PC-3 (cell line): Measurements from ENCODE around the gene SLC39A11. TPM values are rescaled to one million over a fixed set of nuclear protein-coding genes. Genes with fewer than 3 reads are reported as not detected.

ENCODE experiments used
- ATAC-seq: fragments of 200-7000 bp; cut with Tn5 transposase; 2 replicates; pipeline ENCODE4 v1.9.1; 2020; ENCODE audit warnings: mild to moderate bottlenecking, moderate library complexity
- BruUV-seq: library from RNA; stranded (reverse); fragments of 400-500 nt; replicated peaks from 2 replicates; lab custom pipeline; 2021; lab: Mats Ljungman, UMichigan
- CTCF ChIA-PET: fragments of 300-600 bp; sonication (Branson Sonifier 250); formaldehyde crosslinking; loops from one replicate; lab custom pipeline; 2022; ENCODE audit warnings: antibody characterized with exemption; lab: Charles Lee
- POLR2A ChIA-PET: fragments of 300-600 bp; sonication (Branson Sonifier 250); formaldehyde crosslinking; loops from one replicate; lab custom pipeline; 2022; ENCODE audit warnings: antibody characterized with exemption; ENCODE audit not compliant: unreplicated experiment; lab: Charles Lee
- DNase-seq: peaks from one replicate; pipeline ENCODE4 v3.0.0-alpha.2; 2015
- H2AFZ ChIP-seq: fragments of 300-600 bp; sonication (generic); 2 replicates; pipeline ENCODE4 v1.6.0; 2016; ENCODE audit warnings: antibody characterized with exemption, low read length
- H3F3A ChIP-seq: fragments of 300-600 bp; sonication (generic); one replicate; pipeline ENCODE4 v1.6.0; 2017; ENCODE audit warnings: antibody characterized with exemption, low read length, control low read depth, mild to moderate bottlenecking; ENCODE audit not compliant: unreplicated experiment
- H3K27ac ChIP-seq: fragments of 300-600 bp; sonication (generic); 2 replicates; pipeline ENCODE4 v1.5.1; 2016; ENCODE audit warnings: mild to moderate bottlenecking, low read length
- H3K27me3 ChIP-seq: fragments of 300-600 bp; sonication (generic); 2 replicates; pipeline ENCODE4 v1.6.1; 2016; ENCODE audit warnings: low read length, mixed read lengths
- H3K36me3 ChIP-seq: fragments of 300-600 bp; sonication (generic); 2 replicates; pipeline ENCODE4 v1.6.1; 2016; ENCODE audit warnings: low read depth, mixed run types, low read length, mixed read lengths
- H3K4me1 ChIP-seq: fragments of 300-600 bp; sonication (generic); 2 replicates; pipeline ENCODE4 v1.5.1; 2016; ENCODE audit warnings: low read length; ENCODE audit not compliant: insufficient read depth
- H3K4me2 ChIP-seq: fragments of 300-600 bp; sonication (generic); 2 replicates; pipeline ENCODE4 v1.6.0; 2016; ENCODE audit warnings: low read length
- H3K4me3 ChIP-seq: fragments of 300-600 bp; sonication (generic); 2 replicates; pipeline ENCODE4 v1.5.1; 2016; ENCODE audit warnings: mild to moderate bottlenecking, low read length, mixed read lengths
- H3K79me2 ChIP-seq: fragments of 300-600 bp; sonication (generic); 2 replicates; pipeline ENCODE4 v1.6.1; 2017; ENCODE audit warnings: low read length, mixed read lengths
- H3K9ac ChIP-seq: fragments of 300-600 bp; sonication (generic); 2 replicates; pipeline ENCODE4 v1.6.0; 2016; ENCODE audit warnings: mild to moderate bottlenecking, low read length
- H3K9me2 ChIP-seq: fragments of 300-600 bp; sonication (generic); replicated peaks from 2 replicates; pipeline ENCODE4 v1.6.1; 2016; ENCODE audit warnings: mixed run types, low read length, mixed read lengths
- H3K9me3 ChIP-seq: fragments of 300-600 bp; sonication (generic); 2 replicates; pipeline ENCODE4 v1.6.1; 2016; ENCODE audit warnings: low read length, mixed read lengths
- H4K20me1 ChIP-seq: fragments of 300-600 bp; sonication (generic); 2 replicates; pipeline ENCODE4 v1.6.1; 2016; ENCODE audit warnings: low read length, mixed read lengths
- CTCF ChIP-seq: fragments of 300-600 bp; sonication (generic); conservative IDR thresholded peaks from 2 replicates; pipeline ENCODE4 v1.5.1; 2017; ENCODE audit warnings: antibody characterized with exemption, low read depth, mild to moderate bottlenecking, low read length
- EZH2 ChIP-seq: fragments of 300-600 bp; sonication (generic); IDR thresholded peaks from one replicate; pipeline ENCODE4 v1.6.1; 2017; ENCODE audit warnings: antibody characterized with exemption, mild to moderate bottlenecking, low read length; ENCODE audit not compliant: unreplicated experiment
- EZH2phosphoT487 ChIP-seq: fragments of 300-600 bp; sonication (generic); IDR thresholded peaks from 2 replicates; pipeline ENCODE4 v1.6.1; 2018; ENCODE audit warnings: mild to moderate bottlenecking, antibody characterized with exemption, low read length, borderline replicate concordance
- intact Hi-C: fragments of 100-400 bp; cut with micrococcal nuclease; formaldehyde crosslinking; loops from 2 replicates; pipeline ENCODE4 v1.9.0; 2023
- total RNA-seq: library from RNA; depleted of rRNA; stranded (reverse); fragments of >200 nt; gene quantifications from 2 replicates; pipeline ENCODE4 v1.2.3, GENCODE V29; 2014

SLC39A11 gene
- total RNA-seq, 1 experiment from 2014 or later, result 37.7 TPM

- no peak overlapping the region for H2AFZ ChIP-seq
- no peaks in the 10 kb centered on the region for H3K9me3 ChIP-seq
- H4K20me1 ChIP-seq, result no peaks in the 10 kb centered on the region
- intact Hi-C loops, result no loop called here
- H3K4me3 ChIP-seq, result no peak overlapping the region
- no TSS peak for BruUV-seq
- no peak for DNase-seq
- no peak overlapping the region for H3K27ac ChIP-seq
- CTCF ChIA-PET, result interaction anchor here (0.5 kb wide), 1 partner anchor 331 kb away, joined by 3 read pairs; the partner anchor contains the start of gene SLC39A11
- H3F3A ChIP-seq, result no peaks in the 10 kb centered on the region
- H3K79me2 ChIP-seq, result no peaks in the 10 kb centered on the region
- no peaks in the 10 kb centered on the region for H3K36me3 ChIP-seq
- H3K27me3 ChIP-seq, result no peaks in the 10 kb centered on the region
- H3K4me2 ChIP-seq, result no peak overlapping the region
- POLR2A ChIA-PET, result no interaction called here
- peaks cover 12% of the 10 kb centered on the region for H3K4me1 ChIP-seq
- no peaks in the 10 kb centered on the region for H3K9me2 ChIP-seq
- no peak for TF ChIP-seq CTCF
- no peak for TF ChIP-seq EZH2phosphoT487
- TF ChIP-seq EZH2, result no peak
- H3K9ac ChIP-seq, result no peak overlapping the region
- ATAC-seq, result no peak
These were observed 331.1 kb downstream of the SLC39A11 start for GRCh38 chr17:72761431-72761830.

DNA sequence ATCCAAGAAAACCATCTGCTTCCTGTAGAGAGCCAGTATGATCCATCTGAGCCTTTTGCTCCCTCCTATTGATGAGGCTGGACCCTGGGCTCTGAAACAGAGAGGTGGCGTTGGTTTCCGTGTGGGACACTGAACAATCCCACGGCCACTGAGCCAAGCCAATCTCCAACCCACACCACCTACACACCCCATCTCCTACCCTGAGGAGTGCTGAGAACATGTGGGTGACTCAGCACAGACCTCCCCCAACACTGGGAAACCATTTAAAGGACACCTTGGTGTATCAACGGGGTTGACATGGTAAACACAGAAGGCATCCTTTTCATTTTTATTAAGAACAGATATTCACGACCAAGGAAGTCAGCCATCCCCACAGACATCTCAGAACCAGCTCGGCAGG is 332.1 kb downstream of the SLC39A11 start:
- Histone ChIP-seq H3K4me2 (no peak overlapping the region), H3K27ac (no peak overlapping the region), H3K4me1 (peaks cover 12% of the 10 kb centered on the region), H3K9me3 (no peaks in the 10 kb centered on the region), H3K79me2 (no peaks in the 10 kb centered on the region), H3K36me3 (no peaks in the 10 kb centered on the region), H2AFZ (no peak overlapping the region), H3F3A (no peaks in the 10 kb centered on the region), H3K4me3 (no peak overlapping the region), H3K9me2 (no peaks in the 10 kb centered on the region), H4K20me1 (no peaks in the 10 kb centered on the region), H3K9ac (no peak overlapping the region), H3K27me3 (no peaks in the 10 kb centered on the region)
- intact Hi-C loops, result no loop called here
- ChIA-PET CTCF (interaction anchor here (0.7 kb wide), 1 partner anchor 15 kb away, joined by 5 read pairs; no protein-coding TSS in a partner anchor), POLR2A (no interaction called here)
- BruUV-seq, result no TSS peak
- TF ChIP-seq EZH2, result no peak
- TF ChIP-seq EZH2phosphoT487, result no peak
- no peak for TF ChIP-seq CTCF
- ATAC-seq (no peak), DNase-seq (no peak)

DNA sequence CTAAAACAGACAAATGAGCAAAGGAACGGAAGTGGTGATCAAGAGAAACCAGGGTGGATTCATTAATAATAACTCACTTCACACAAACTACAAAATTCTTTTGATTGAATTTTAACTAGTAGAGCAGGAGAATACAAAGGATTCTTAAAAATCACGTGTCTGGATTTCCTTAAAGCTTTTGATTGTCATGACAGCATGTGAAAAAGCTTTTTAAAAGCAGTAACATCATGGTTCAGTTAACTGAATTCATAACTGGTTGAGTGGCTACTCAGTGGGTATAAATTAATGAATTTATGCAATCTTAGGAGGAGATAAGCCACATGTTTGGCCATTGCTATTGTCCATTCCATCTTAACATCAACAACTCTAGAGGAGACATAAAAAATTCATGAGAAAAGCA is 333.2 kb downstream of the SLC39A11 start:
- ATAC-seq (no peak), DNase-seq (no peak)
- Histone ChIP-seq H3K9me3 (no peaks in the 10 kb centered on the region), H3K4me2 (no peak overlapping the region), H4K20me1 (no peaks in the 10 kb centered on the region), H3K27ac (no peak overlapping the region), H3K27me3 (no peaks in the 10 kb centered on the region), H3K36me3 (no peaks in the 10 kb centered on the region), H3K79me2 (no peaks in the 10 kb centered on the region), H3K4me1 (peaks cover 10% of the 10 kb centered on the region), H3K9ac (no peak overlapping the region), H3K4me3 (no peak overlapping the region), H3F3A (no peaks in the 10 kb centered on the region), H2AFZ (no peak overlapping the region), H3K9me2 (no peaks in the 10 kb centered on the region)
- TF ChIP-seq EZH2phosphoT487, result no peak
- TF ChIP-seq CTCF, result no peak
- ChIA-PET POLR2A (no interaction called here), CTCF (no interaction called here)
- BruUV-seq, result no TSS peak
- intact Hi-C loops, result no loop called here
